Activated naive CD8-positive, alpha-beta T cell treated with anti-CD3 and anti-CD28 coated beads, Interleukin-2, amount 50 U/mL, for 24 hours (primary cell): ENCODE data around the gene SLC24A1.

Source experiments
- ATAC-seq: fragments of 150-1000 bp; cut with Tn5 transposase; one replicate; pipeline ENCODE4 v1.10.0; 2021
- DNase-seq: peaks from one replicate; pipeline ENCODE4 v3.0.0; 2021
- H3K27ac Mint-ChIP-seq: one replicate; pipeline ENCODE4 v1.8.0; 2021; ENCODE audit warnings: mild to moderate bottlenecking, mixed read lengths
- H3K27me3 Mint-ChIP-seq: one replicate; pipeline ENCODE4 v1.8.0; 2021; ENCODE audit warnings: mixed read lengths
- H3K36me3 Mint-ChIP-seq: one replicate; pipeline ENCODE4 v1.8.0; 2021; ENCODE audit warnings: low read depth, mixed read lengths
- H3K4me1 Mint-ChIP-seq: one replicate; pipeline ENCODE4 v1.8.0; 2021; ENCODE audit warnings: mixed read lengths
- H3K4me3 Mint-ChIP-seq: one replicate; pipeline ENCODE4 v1.8.0; 2021; ENCODE audit warnings: mild to moderate bottlenecking, moderate library complexity, mixed read lengths
- H3K9me3 Mint-ChIP-seq: one replicate; pipeline ENCODE4 v1.8.0; 2021; ENCODE audit warnings: mixed read lengths

Gene SLC24A1

GRCh38 chr15:65621638-65622037 is at the start of gene SLC24A1:
SLC24A1 (plus strand) TSS chr15:65621938; CDS start chr15:65624081, 2,143 bp downstream.
- H3K4me3 Mint-ChIP-seq: no peak within 1 kb of the TSS
- ATAC-seq (no peak), DNase-seq (no peak)
- H3K36me3 Mint-ChIP-seq: peaks cover 9% of the 10 kb centered on the region
- no peaks in the 10 kb centered on the region for H3K4me1 Mint-ChIP-seq
- no peak within 1 kb of the TSS for H3K27ac Mint-ChIP-seq
- H3K9me3 Mint-ChIP-seq: no peaks in the 10 kb centered on the region
- H3K27me3 Mint-ChIP-seq: no peaks in the 10 kb centered on the region

GRCh38 chr15:65571971-65572370 is 49.8 kb upstream of the SLC24A1 start:
- no peak for DNase-seq
- H3K27ac Mint-ChIP-seq: no peak overlapping the region

GRCh38 chr15:65576664-65577063 is 45.1 kb upstream of the SLC24A1 start:
- H3K9me3 Mint-ChIP-seq: no peaks in the 10 kb centered on the region
- no peaks in the 10 kb centered on the region for H3K27me3 Mint-ChIP-seq
- no peak overlapping the region for H3K27ac Mint-ChIP-seq
- H3K4me1 Mint-ChIP-seq: no peaks in the 10 kb centered on the region
- no peak for ATAC-seq
- DNase-seq: no peak
- H3K36me3 Mint-ChIP-seq: peaks cover 40% of the 10 kb centered on the region
- no peak overlapping the region for H3K4me3 Mint-ChIP-seq

More at GRCh38 chr15:65571971-65572370, 49.8 kb upstream of the SLC24A1 start:
- Mint-ChIP-seq H3K4me1 (no peaks in the 10 kb centered on the region), H3K36me3 (peaks cover 26% of the 10 kb centered on the region), H3K27me3 (no peaks in the 10 kb centered on the region), H3K4me3 (no peak overlapping the region), H3K9me3 (no peaks in the 10 kb centered on the region)
- no peak for ATAC-seq

- no peak for DNase-seq
- Mint-ChIP-seq H3K9me3 (no peaks in the 10 kb centered on the region), H3K27me3 (no peaks in the 10 kb centered on the region), H3K36me3 (peaks cover 47% of the 10 kb centered on the region), H3K27ac (peak overlapping the region; percentile 55), H3K4me3 (no peak overlapping the region), H3K4me1 (no peaks in the 10 kb centered on the region)
- no peak for ATAC-seq
Observed at GRCh38 chr15:65577129-65577996, 44.4 kb upstream of the SLC24A1 start.

GRCh38 chr15:65578904-65579728 is 42.6 kb upstream of the SLC24A1 start:
- Mint-ChIP-seq H3K36me3 (peaks cover 60% of the 10 kb centered on the region), H3K9me3 (no peaks in the 10 kb centered on the region), H3K27me3 (no peaks in the 10 kb centered on the region), H3K4me1 (peaks cover 13% of the 10 kb centered on the region), H3K27ac (peak overlapping the region; percentile 65), H3K4me3 (no peak overlapping the region)
- ATAC-seq (no peak), DNase-seq (no peak)

GRCh38 chr15:65579762-65580161 is 42.0 kb upstream of the SLC24A1 start:
- Mint-ChIP-seq H3K36me3 (peaks cover 64% of the 10 kb centered on the region), H3K4me3 (no peak overlapping the region), H3K27ac (peak overlapping the region; percentile 0), H3K4me1 (peaks cover 19% of the 10 kb centered on the region), H3K27me3 (no peaks in the 10 kb centered on the region), H3K9me3 (no peaks in the 10 kb centered on the region)
- DNase-seq: no peak
- no peak for ATAC-seq

- peak overlapping the region; percentile 0 for H3K27ac Mint-ChIP-seq
- peaks cover 65% of the 10 kb centered on the region for H3K36me3 Mint-ChIP-seq
Observed at GRCh38 chr15:65580287-65580686, 41.5 kb upstream of the SLC24A1 start.

GRCh38 chr15:65583701-65584100 is 38.0 kb upstream of the SLC24A1 start:
- peaks cover 25% of the 10 kb centered on the region for H3K4me1 Mint-ChIP-seq
- H3K36me3 Mint-ChIP-seq: peaks cover 61% of the 10 kb centered on the region
- ATAC-seq (peak; percentile 63), DNase-seq (peak; percentile 22)
- H3K27ac Mint-ChIP-seq: peak overlapping the region; percentile 72
- H3K27me3 Mint-ChIP-seq: no peaks in the 10 kb centered on the region
- H3K4me3 Mint-ChIP-seq: no peak overlapping the region
- H3K9me3 Mint-ChIP-seq: no peaks in the 10 kb centered on the region

More at GRCh38 chr15:65580287-65580686, 41.5 kb upstream of the SLC24A1 start:
- Mint-ChIP-seq H3K4me1 (peaks cover 20% of the 10 kb centered on the region), H3K27me3 (no peaks in the 10 kb centered on the region), H3K9me3 (no peaks in the 10 kb centered on the region), H3K4me3 (no peak overlapping the region)
- ATAC-seq (no peak), DNase-seq (no peak)

- peaks cover 55% of the 10 kb centered on the region for H3K36me3 Mint-ChIP-seq
Observed at GRCh38 chr15:65584241-65584640, 37.5 kb upstream of the SLC24A1 start.

GRCh38 chr15:65587094-65587493 is 34.6 kb upstream of the SLC24A1 start:
- Mint-ChIP-seq H3K27me3 (no peaks in the 10 kb centered on the region), H3K4me3 (no peak overlapping the region), H3K27ac (no peak overlapping the region), H3K36me3 (peaks cover 60% of the 10 kb centered on the region), H3K4me1 (peaks cover 25% of the 10 kb centered on the region), H3K9me3 (no peaks in the 10 kb centered on the region)
- DNase-seq (no peak), ATAC-seq (no peak)

More at GRCh38 chr15:65584241-65584640, 37.5 kb upstream of the SLC24A1 start:
- H3K27ac Mint-ChIP-seq: peak overlapping the region; percentile 72
- H3K9me3 Mint-ChIP-seq: no peaks in the 10 kb centered on the region
- no peak for ATAC-seq
- DNase-seq: no peak
- H3K4me1 Mint-ChIP-seq: peaks cover 25% of the 10 kb centered on the region
- H3K27me3 Mint-ChIP-seq: no peaks in the 10 kb centered on the region
- no peak overlapping the region for H3K4me3 Mint-ChIP-seq

GRCh38 chr15:65595960-65596359 is 25.8 kb upstream of the SLC24A1 start:
- H3K9me3 Mint-ChIP-seq: no peaks in the 10 kb centered on the region
- DNase-seq (no peak), ATAC-seq (no peak)
- no peaks in the 10 kb centered on the region for H3K27me3 Mint-ChIP-seq
- H3K27ac Mint-ChIP-seq: no peak overlapping the region
- H3K4me1 Mint-ChIP-seq: no peaks in the 10 kb centered on the region
- peaks cover 18% of the 10 kb centered on the region for H3K36me3 Mint-ChIP-seq
- no peak overlapping the region for H3K4me3 Mint-ChIP-seq

GRCh38 chr15:65598468-65598867 is 23.3 kb upstream of the SLC24A1 start:
- DNase-seq (no peak), ATAC-seq (no peak)
- no peaks in the 10 kb centered on the region for H3K4me1 Mint-ChIP-seq
- peak overlapping the region; percentile 15 for H3K27ac Mint-ChIP-seq
- H3K4me3 Mint-ChIP-seq: no peak overlapping the region
- H3K27me3 Mint-ChIP-seq: no peaks in the 10 kb centered on the region
- H3K36me3 Mint-ChIP-seq: peaks cover 22% of the 10 kb centered on the region
- no peaks in the 10 kb centered on the region for H3K9me3 Mint-ChIP-seq

- DNase-seq: no peak
- peaks cover 23% of the 10 kb centered on the region for H3K36me3 Mint-ChIP-seq
- no peaks in the 10 kb centered on the region for H3K27me3 Mint-ChIP-seq
- no peak overlapping the region for H3K27ac Mint-ChIP-seq
- ATAC-seq: no peak
- no peak overlapping the region for H3K4me3 Mint-ChIP-seq
- no peaks in the 10 kb centered on the region for H3K9me3 Mint-ChIP-seq
- no peaks in the 10 kb centered on the region for H3K4me1 Mint-ChIP-seq
Observed at GRCh38 chr15:65599677-65600076, 22.1 kb upstream of the SLC24A1 start.

- H3K4me3 Mint-ChIP-seq: no peak overlapping the region
- peaks cover 5% of the 10 kb centered on the region for H3K4me1 Mint-ChIP-seq
- peaks cover 23% of the 10 kb centered on the region for H3K36me3 Mint-ChIP-seq
- ATAC-seq (no peak), DNase-seq (no peak)
- H3K27ac Mint-ChIP-seq: no peak overlapping the region
- no peaks in the 10 kb centered on the region for H3K9me3 Mint-ChIP-seq
- no peaks in the 10 kb centered on the region for H3K27me3 Mint-ChIP-seq
Observed at GRCh38 chr15:65603134-65603533, 18.6 kb upstream of the SLC24A1 start.

GRCh38 chr15:65603559-65603958 is 18.2 kb upstream of the SLC24A1 start:
- no peak overlapping the region for H3K4me3 Mint-ChIP-seq
- H3K27me3 Mint-ChIP-seq: no peaks in the 10 kb centered on the region
- DNase-seq (no peak), ATAC-seq (no peak)
- no peaks in the 10 kb centered on the region for H3K9me3 Mint-ChIP-seq
- peaks cover 6% of the 10 kb centered on the region for H3K4me1 Mint-ChIP-seq
- H3K27ac Mint-ChIP-seq: no peak overlapping the region
- peaks cover 21% of the 10 kb centered on the region for H3K36me3 Mint-ChIP-seq
